Liver (tissue), 9 donors: ENCODE measurements around the gene MMS19. TPM values are rescaled to one million over a fixed set of nuclear protein-coding genes. Genes with fewer than 3 reads are reported as not detected.

Source experiments
- DNase-seq: peaks from one replicate; pipeline ENCODE4 v3.0.0-alpha.2; 2017; ENCODE audit warnings: low spot score
- H3K27ac ChIP-seq, 2 donors: one replicate each; pipeline ENCODE4 v1.7.0; 2013; ENCODE audit warnings: inconsistent platforms in 2 of 2, low read length in 2 of 2, control low read depth in 1 of 2, low read depth in 1 of 2, mild to moderate bottlenecking in 1 of 2
- H3K27me3 ChIP-seq, 4 donors: one replicate each; pipeline versions ENCODE4 v1.6.1 to v1.7.0; 2013; ENCODE audit warnings: low read length in 3 of 4, inconsistent platforms in 1 of 4, mild to moderate bottlenecking in 1 of 4, moderate library complexity in 1 of 4; ENCODE audit not compliant: control insufficient read depth in 4 of 4, insufficient read depth in 4 of 4
- H3K36me3 ChIP-seq, 4 donors: one replicate each; pipeline versions ENCODE4 v1.6.1 to v1.7.0; 2013; ENCODE audit warnings: low read length in 3 of 4, mild to moderate bottlenecking in 3 of 4, low read depth in 1 of 4, moderate library complexity in 1 of 4; ENCODE audit not compliant: control insufficient read depth in 4 of 4, insufficient read depth in 3 of 4
- H3K4me1 ChIP-seq, 4 donors: one replicate each; pipeline versions ENCODE4 v1.6.1 to v1.7.0; 2013; ENCODE audit warnings: low read length in 3 of 4, mild to moderate bottlenecking in 3 of 4, moderate library complexity in 1 of 4; ENCODE audit not compliant: control insufficient read depth in 4 of 4, insufficient read depth in 4 of 4
- H3K4me3 ChIP-seq, 3 donors: one replicate each; pipeline versions ENCODE4 v1.6.1 to v1.7.0; 2013; ENCODE audit warnings: low read length in 3 of 3, control low read depth in 1 of 3, low read depth in 1 of 3, mild to moderate bottlenecking in 1 of 3
- H3K9ac ChIP-seq, 2 donors: one replicate each; pipeline ENCODE4 v1.7.0; 2013; ENCODE audit warnings: low read length in 2 of 2, mild to moderate bottlenecking in 2 of 2, moderate library complexity in 2 of 2, control low read depth in 1 of 2, low read depth in 1 of 2
- H3K9me3 ChIP-seq, 4 donors: one replicate each; pipeline versions ENCODE4 v1.6.1 to v1.7.0; 2013; ENCODE audit warnings: low read length in 3 of 4; ENCODE audit not compliant: control insufficient read depth in 4 of 4
- ATF3 ChIP-seq: IDR thresholded peaks from 2 replicates; pipeline ENCODE4 v1.6.1; 2016; ENCODE audit warnings: antibody characterized with exemption
- CTCF ChIP-seq: fragments of 150-350 bp; IDR thresholded peaks from 2 replicates; pipeline ENCODE4 v1.5.1; 2017; ENCODE audit warnings: improper control_type of control experiment, low read depth, low read length; ENCODE audit not compliant: missing input control
- EGR1 ChIP-seq, 2 donors: IDR thresholded peaks; 2 replicates each; pipeline ENCODE4 v1.6.1; 2016 to 2018; ENCODE audit warnings: antibody characterized with exemption in 2 of 2, low read depth in 2 of 2
- FOXA2 ChIP-seq: IDR thresholded peaks from 2 replicates; pipeline ENCODE4 v1.6.1; 2016; ENCODE audit warnings: antibody characterized with exemption
- GABPA ChIP-seq, 2 donors: IDR thresholded peaks in 1 of 2; conservative IDR thresholded peaks in 1 of 2; 2 replicates each; pipeline ENCODE4 v1.6.1; 2016; ENCODE audit warnings: antibody characterized with exemption in 2 of 2, mild to moderate bottlenecking in 1 of 2, moderate library complexity in 1 of 2
- HNF4A ChIP-seq, 2 donors: conservative IDR thresholded peaks; 2 replicates each; pipeline ENCODE4 v1.6.1; 2016; ENCODE audit warnings: antibody characterized with exemption in 2 of 2, mild to moderate bottlenecking in 2 of 2
- HNF4G ChIP-seq: IDR thresholded peaks from 2 replicates; pipeline ENCODE4 v1.6.1; 2016; ENCODE audit warnings: antibody characterized with exemption
- JUND ChIP-seq, 2 donors: IDR thresholded peaks; 2 replicates each; pipeline ENCODE4 v1.6.1; 2016; ENCODE audit warnings: antibody characterized with exemption in 2 of 2
- MAX ChIP-seq: IDR thresholded peaks from 2 replicates; pipeline ENCODE4 v1.6.1; 2016; ENCODE audit warnings: antibody characterized with exemption
- NR2F2 ChIP-seq: IDR thresholded peaks from 2 replicates; pipeline ENCODE4 v1.6.1; 2016; ENCODE audit warnings: antibody characterized with exemption
- RAD21 ChIP-seq, 2 donors: IDR thresholded peaks; 2 replicates each; pipeline ENCODE4 v1.6.1; 2016; ENCODE audit warnings: antibody characterized with exemption in 2 of 2, mild to moderate bottlenecking in 2 of 2
- REST ChIP-seq: IDR thresholded peaks from 2 replicates; pipeline ENCODE4 v1.6.1; 2016; ENCODE audit warnings: antibody characterized with exemption, mild to moderate bottlenecking
- RXRA ChIP-seq, 2 donors: IDR thresholded peaks; 2 replicates each; pipeline ENCODE4 v1.6.1; 2017 to 2018; ENCODE audit warnings: antibody characterized with exemption in 2 of 2, mild to moderate bottlenecking in 1 of 2
- TAF1 ChIP-seq: conservative IDR thresholded peaks from 2 replicates; pipeline ENCODE4 v1.6.1; 2016; ENCODE audit warnings: antibody characterized with exemption, mild to moderate bottlenecking
- YY1 ChIP-seq: IDR thresholded peaks from 2 replicates; pipeline ENCODE4 v1.6.1; 2016; ENCODE audit warnings: antibody characterized with exemption, mild to moderate bottlenecking
- ZBTB33 ChIP-seq: IDR thresholded peaks from 2 replicates; pipeline ENCODE4 v1.6.1; 2016; ENCODE audit warnings: antibody characterized with exemption
- WGBS: extraction: QIAGEN DNeasy Blood & Tissue Kit; methylation state at CpG from one replicate; pipeline ENCODE4 v1.1.7; 2013; 5-methylcytosine and 5-hydroxymethylcytosine counted together
- polyA plus RNA-seq, 2 donors: library from polyadenylated mRNA; stranded (reverse) in 1 of 2; unstranded in 1 of 2; fragments of 200-250 nt in 1 of 2; fragments of >200 nt in 1 of 2; fragmentation: Nextera tagmentation in 1 of 2; extraction: Ambion mirVana in 1 of 2; gene quantifications; one replicate each; pipeline versions ENCODE4 v1.2.1 to v1.2.3, GENCODE V29; 2013 to 2015
- total RNA-seq, 2 donors: library from RNA; depleted of rRNA; stranded (reverse); fragments of >200 nt; gene quantifications; one replicate each; pipeline ENCODE4 v1.2.3, GENCODE V29; 2014
- donor health status: healthy.
- donor health status: healthy.
- donor health status: healthy.
- donor health status: healthy.
- donor health status: healthy.

The MMS19 gene
- total and polyA plus RNA-seq, 4 donors, result 15.0 to 29.1 (median 24.1) TPM

- 79% methylated on average over 6 of the region's 6 CpGs for WGBS
- Histone ChIP-seq H3K27me3 (no peaks in the 10 kb centered on the region), H3K9ac (no peak overlapping the region), H3K4me3 (no peak overlapping the region), H3K4me1 (peaks cover 0 to 3% (median 0%) of the 10 kb centered on the region in 4 donors), H3K36me3 (no peaks in the 10 kb centered on the region), H3K9me3 (no peaks in the 10 kb centered on the region), H3K27ac (no peak overlapping the region)
- TF ChIP-seq MAX, result no peak
- no peak for TF ChIP-seq CTCF
- no peak for TF ChIP-seq EGR1 (IDR thresholded peaks at IDR 0.05; ENCODE audit: low read depth in 2 of 2)
- TF ChIP-seq JUND (IDR thresholded peaks at IDR 0.05), result no peak
- TF ChIP-seq GABPA (IDR thresholded peaks at IDR 0.05 in 1 of 2, conservative IDR thresholded peaks at IDR 0.05 in 1 of 2), result no peak
- no peak for TF ChIP-seq ATF3
- no peak for TF ChIP-seq RAD21 (IDR thresholded peaks at IDR 0.05)
- TF ChIP-seq YY1, result no peak
- TF ChIP-seq TAF1, result no peak
- TF ChIP-seq NR2F2, result no peak
- TF ChIP-seq REST, result no peak
- no peak for TF ChIP-seq HNF4G
- no peak for DNase-seq
These were observed 81.7 kb downstream of the MMS19 start for GRCh38 chr10:97416565-97416964.

- Histone ChIP-seq H3K9me3 (no peaks in the 10 kb centered on the region), H3K27me3 (no peaks in the 10 kb centered on the region), H3K9ac (no peak overlapping the region), H3K4me3 (no peak overlapping the region), H3K4me1 (no peaks in the 10 kb centered on the region), H3K27ac (no peak overlapping the region), H3K36me3 (no peaks in the 10 kb centered on the region)
- DNase-seq, result no peak
- WGBS, result 87% methylated on average over 10 of the region's 10 CpGs
- TF ChIP-seq FOXA2, result no peak
These were observed 85.3 kb downstream of the MMS19 start for GRCh38 chr10:97412891-97413304.

GRCh38 chr10:97411406-97411805, 86.8 kb downstream of the MMS19 start:
- DNase-seq, result no peak
- no peak overlapping the region for H3K27ac ChIP-seq
- WGBS, result 80% methylated on average over 4 of the region's 4 CpGs
- no peak overlapping the region for H3K4me3 ChIP-seq
- H3K9ac ChIP-seq, result no peak overlapping the region
- H3K4me1 ChIP-seq, result peaks cover 0 to 7% (median 3%) of the 10 kb centered on the region in 4 donors
- H3K9me3 ChIP-seq, result no peaks in the 10 kb centered on the region
- H3K27me3 ChIP-seq, result no peaks in the 10 kb centered on the region
- no peaks in the 10 kb centered on the region for H3K36me3 ChIP-seq
- TF ChIP-seq FOXA2 (no peak), EGR1 (IDR thresholded peaks at IDR 0.05; ENCODE audit: low read depth in 2 of 2) (no peak), RAD21 (IDR thresholded peaks at IDR 0.05) (no peak), HNF4A (conservative IDR thresholded peaks at IDR 0.05) (no peak), MAX (no peak), TAF1 (no peak), HNF4G (no peak), ATF3 (no peak), NR2F2 (no peak), ZBTB33 (no peak), RXRA (IDR thresholded peaks at IDR 0.05) (no peak), YY1 (no peak), CTCF (no peak), GABPA (IDR thresholded peaks at IDR 0.05 in 1 of 2, conservative IDR thresholded peaks at IDR 0.05 in 1 of 2) (no peak)
